Astrocyte (in vitro differentiated cells and primary cell): Measurements from ENCODE around the gene CSGALNACT2. TPM values are rescaled to one million over a fixed set of nuclear protein-coding genes. Genes with fewer than 3 reads are reported as not detected.

Source experiments
- DNase-seq: peaks from one replicate; pipeline ENCODE4 v3.0.0-alpha.2; 2010; ENCODE audit warnings: low read depth
- FAIRE-seq: peaks from 2 replicates; lab custom pipeline; 2011; peaks lifted over from hg19 to GRCh38; lab: Jason Lieb, UNC
- H2AFZ ChIP-seq: 2 replicates; pipeline ENCODE4 v1.6.0; 2012; ENCODE audit warnings: low read depth, low read length, inconsistent platforms
- H3K27ac ChIP-seq: 2 replicates; pipeline ENCODE4 v1.5.1; 2011; ENCODE audit warnings: low read depth, low read length, inconsistent platforms
- H3K27me3 ChIP-seq: 2 replicates; pipeline ENCODE4 v1.6.0; 2011; ENCODE audit warnings: low read length, inconsistent platforms; ENCODE audit not compliant: insufficient read depth
- H3K36me3 ChIP-seq: 2 replicates; pipeline ENCODE4 v1.5.1; 2011; ENCODE audit warnings: low read length, inconsistent platforms; ENCODE audit not compliant: insufficient read depth
- H3K4me1 ChIP-seq: 2 replicates; pipeline ENCODE4 v1.5.1; 2011; ENCODE audit warnings: low read length, inconsistent platforms; ENCODE audit not compliant: insufficient read depth
- H3K4me2 ChIP-seq: 2 replicates; pipeline ENCODE4 v1.6.0; 2012; ENCODE audit warnings: low read length, inconsistent platforms
- H3K4me3 ChIP-seq: 2 replicates; pipeline ENCODE4 v1.5.1; 2011; ENCODE audit warnings: low read depth, mild to moderate bottlenecking, low read length, inconsistent platforms; ENCODE audit not compliant: insufficient read depth
- H3K79me2 ChIP-seq: 2 replicates; pipeline ENCODE4 v1.6.0; 2012; ENCODE audit warnings: mild to moderate bottlenecking, low read length, inconsistent platforms; ENCODE audit not compliant: insufficient read depth
- H3K9ac ChIP-seq: 2 replicates; pipeline ENCODE4 v1.6.0; 2012; ENCODE audit warnings: mild to moderate bottlenecking, low read length, inconsistent platforms
- H3K9me3 ChIP-seq: 2 replicates; pipeline ENCODE4 v1.5.1; 2012; ENCODE audit warnings: low read depth, mild to moderate bottlenecking, low read length, inconsistent platforms; ENCODE audit not compliant: insufficient read depth
- H4K20me1 ChIP-seq: 2 replicates; pipeline ENCODE4 v1.6.0; 2012; ENCODE audit warnings: low read length, inconsistent platforms; ENCODE audit not compliant: insufficient read depth
- H3K27ac Mint-ChIP-seq: one replicate; pipeline ENCODE4 v1.8.0; 2021; ENCODE audit warnings: mild to moderate bottlenecking, mixed read lengths; ENCODE audit not compliant: unreplicated experiment
- H3K27me3 Mint-ChIP-seq: one replicate; pipeline ENCODE4 v1.8.0; 2021; ENCODE audit warnings: low read depth, mixed read lengths; ENCODE audit not compliant: unreplicated experiment
- H3K36me3 Mint-ChIP-seq: one replicate; pipeline ENCODE4 v1.8.0; 2021; ENCODE audit warnings: low read depth, mixed read lengths; ENCODE audit not compliant: unreplicated experiment
- H3K4me1 Mint-ChIP-seq: one replicate; pipeline ENCODE4 v1.8.0; 2021; ENCODE audit warnings: low read depth, mixed read lengths; ENCODE audit not compliant: unreplicated experiment
- H3K4me3 Mint-ChIP-seq: one replicate; pipeline ENCODE4 v1.8.0; 2021; ENCODE audit warnings: mild to moderate bottlenecking, moderate library complexity, mixed read lengths; ENCODE audit not compliant: unreplicated experiment
- H3K9me3 Mint-ChIP-seq: one replicate; pipeline ENCODE4 v1.8.0; 2021; ENCODE audit warnings: mild to moderate bottlenecking, mixed read lengths; ENCODE audit not compliant: unreplicated experiment
- CTCF ChIP-seq: IDR thresholded peaks from 2 replicates; pipeline ENCODE4 v1.5.1; 2011; ENCODE audit warnings: low read depth, mild to moderate bottlenecking, inconsistent platforms, low read length, moderate library complexity; ENCODE audit not compliant: insufficient read depth
- EZH2 ChIP-seq: IDR thresholded peaks from 2 replicates; pipeline ENCODE4 v1.6.1; 2012; ENCODE audit warnings: mild to moderate bottlenecking, low read length, inconsistent platforms; ENCODE audit not compliant: insufficient read depth
- total RNA-seq: library from RNA; stranded (reverse); gene quantifications from 2 replicates; pipeline ENCODE4 v1.2.1, GENCODE V29; 2021

The CSGALNACT2 gene
- total RNA-seq, 1 donor from 2014 or later: 28.5 TPM

- H4K20me1 ChIP-seq: no peaks in the 10 kb centered on the region
- peaks cover 4% of the 10 kb centered on the region for H3K36me3 Mint-ChIP-seq
- H3K4me3 Mint-ChIP-seq: peak overlapping the region; percentile 27
- H3K27me3 ChIP-seq: peaks cover 39% of the 10 kb centered on the region
- H2AFZ ChIP-seq: peak overlapping the region; percentile 34
- no peak overlapping the region for H3K27ac ChIP-seq
- H3K4me1 Mint-ChIP-seq: peaks cover 2% of the 10 kb centered on the region
- peaks cover 8% of the 10 kb centered on the region for H3K9me3 Mint-ChIP-seq
- no peak for DNase-seq
- no peak overlapping the region for H3K27ac Mint-ChIP-seq
- TF ChIP-seq EZH2 (no peak), CTCF (no peak)
- H3K36me3 ChIP-seq: no peaks in the 10 kb centered on the region
- H3K9me3 ChIP-seq: no peaks in the 10 kb centered on the region
- H3K9ac ChIP-seq: no peak overlapping the region
- H3K79me2 ChIP-seq: no peaks in the 10 kb centered on the region
- no peak overlapping the region for H3K4me3 ChIP-seq
- FAIRE-seq: no peak
- peaks cover 70% of the 10 kb centered on the region for H3K27me3 Mint-ChIP-seq
- peak overlapping the region; percentile 36 for H3K4me2 ChIP-seq
- no peaks in the 10 kb centered on the region for H3K4me1 ChIP-seq
Observed at GRCh38 chr10:43228783-43229207, 90.5 kb downstream of the CSGALNACT2 start.

GRCh38 chr10:43229208-43230061 is 91.2 kb downstream of the CSGALNACT2 start:
- H3K27me3 Mint-ChIP-seq: peaks cover 71% of the 10 kb centered on the region
- TF ChIP-seq CTCF (no peak), EZH2 (peak; percentile 78)
- Histone ChIP-seq H3K4me1 (no peaks in the 10 kb centered on the region), H3K9ac (no peak overlapping the region), H3K27ac (no peak overlapping the region), H3K79me2 (no peaks in the 10 kb centered on the region), H3K4me2 (peak overlapping the region; percentile 36), H3K36me3 (no peaks in the 10 kb centered on the region), H2AFZ (peak overlapping the region; percentile 34), H3K27me3 (peaks cover 39% of the 10 kb centered on the region), H4K20me1 (no peaks in the 10 kb centered on the region), H3K9me3 (no peaks in the 10 kb centered on the region), H3K4me3 (no peak overlapping the region)
- no peak overlapping the region for H3K27ac Mint-ChIP-seq
- H3K4me1 Mint-ChIP-seq: peaks cover 2% of the 10 kb centered on the region
- peaks cover 4% of the 10 kb centered on the region for H3K36me3 Mint-ChIP-seq
- H3K9me3 Mint-ChIP-seq: peaks cover 8% of the 10 kb centered on the region
- peak overlapping the region; percentile 27 for H3K4me3 Mint-ChIP-seq
- DNase-seq (no peak), FAIRE-seq (no peak)
